NT2/D1 (cell line): Measurements from ENCODE around the gene RSAD1.

Source experiments
- SUZ12 ChIP-seq: IDR thresholded peaks from 2 replicates; pipeline ENCODE4 v1.6.1; 2011; ENCODE audit not compliant: insufficient read length, insufficient read depth; ENCODE audit errors: extremely low read depth
- ZNF274 ChIP-seq: IDR thresholded peaks from 2 replicates; pipeline ENCODE4 v1.6.1; 2011; ENCODE audit warnings: mild to moderate bottlenecking, low read depth, low read length

DNA sequence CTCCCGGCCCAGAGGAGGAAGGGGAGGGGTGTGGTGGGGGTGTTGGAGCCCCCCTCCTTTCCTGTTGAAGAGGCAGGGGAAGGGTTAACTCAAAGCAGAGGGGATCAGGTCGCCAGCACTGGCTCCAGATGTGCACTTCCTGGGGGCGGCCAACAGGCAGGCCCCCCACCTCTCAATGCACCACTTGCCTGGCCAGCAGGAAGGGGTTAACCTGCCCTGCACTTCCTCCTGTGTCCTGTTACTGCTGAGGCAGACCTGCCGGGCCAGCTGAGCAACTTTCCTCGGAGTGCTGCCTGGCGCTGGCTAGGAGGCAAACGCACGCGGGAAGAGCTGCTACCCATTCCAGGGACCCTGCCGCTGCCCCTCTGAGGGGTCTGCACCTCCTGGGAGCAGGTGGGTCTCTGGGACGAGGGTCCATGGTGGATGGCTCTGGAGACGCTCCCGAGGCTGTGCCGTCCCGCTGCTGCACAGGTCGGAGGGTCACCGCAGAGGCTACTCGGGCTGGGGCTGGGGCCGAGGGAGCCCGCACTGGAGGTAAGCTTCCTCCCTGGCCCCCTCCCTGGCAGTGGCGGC, 53.9 kb downstream of the RSAD1 start, which contains the start of gene EPN3:
- no peak for TF ChIP-seq SUZ12
- TF ChIP-seq ZNF274 = no peak
